NCI-H526 treated with DMSO at 0.1 percent for 48 hours (cell line): ENCODE measurements around the gene RIN3.
"Not testable (repeated sequence)": the region's sequence is repeated elsewhere in the genome, so short reads cannot be mapped to it uniquely, and the experiment has no call there.

Source experiments
- DNase-seq: peaks from one replicate; lab custom pipeline; 2025; lab: John Stamatoyannopoulos, UW

RIN3 gene

DNA sequence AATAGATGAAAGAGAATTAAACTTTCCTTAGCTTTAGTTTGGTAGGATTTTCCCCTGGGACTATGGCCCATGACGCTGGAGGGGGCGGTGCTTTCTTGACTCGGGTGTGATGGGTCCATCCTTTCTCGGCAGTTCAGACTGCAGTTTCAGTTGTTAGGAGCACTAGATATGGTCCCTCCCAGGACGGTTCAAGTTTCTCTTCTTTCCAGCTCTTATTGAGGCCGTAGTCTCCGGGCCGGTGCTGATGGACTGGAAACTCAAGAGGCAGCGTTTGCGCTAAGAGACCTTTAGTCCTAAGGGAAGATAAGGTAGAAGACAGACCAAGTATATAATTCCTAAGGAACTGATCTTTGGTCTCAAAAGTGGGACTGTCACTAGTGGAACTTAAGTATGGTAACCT, 111.2 kb downstream of the RIN3 start:
- no peak for DNase-seq

DNA sequence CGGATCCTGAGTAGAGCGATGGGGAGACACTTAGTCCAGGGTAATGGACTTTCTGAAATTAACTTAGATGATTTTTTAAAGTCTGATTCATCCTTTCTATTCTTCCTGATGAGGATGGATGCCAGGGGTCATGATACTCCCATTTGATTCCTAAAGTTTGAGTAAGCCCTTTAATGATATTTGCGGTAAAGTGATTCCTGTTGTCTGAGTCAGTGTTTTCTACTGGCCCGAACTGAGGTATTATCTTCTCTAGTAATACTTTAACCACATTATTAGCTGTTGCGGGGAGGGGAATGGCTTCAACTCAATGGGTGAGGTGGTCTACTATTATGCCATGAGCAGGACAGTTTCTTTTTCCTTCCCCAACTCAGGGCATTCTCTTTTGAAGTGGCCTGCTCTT, 111.6 kb downstream of the RIN3 start:
- no peak for DNase-seq

- DNase-seq: no peak
These were observed 112.5 kb downstream of the RIN3 start for GRCh38 chr14:92626041-92626440.

GRCh38 chr14:92627707-92628215, 114.2 kb downstream of the RIN3 start:
- no peak for DNase-seq

- no peak for DNase-seq
These were observed 115.1 kb downstream of the RIN3 start for GRCh38 chr14:92628636-92629035.

- DNase-seq: no peak
These were observed 116.8 kb downstream of the RIN3 start for GRCh38 chr14:92630367-92630766.

DNA sequence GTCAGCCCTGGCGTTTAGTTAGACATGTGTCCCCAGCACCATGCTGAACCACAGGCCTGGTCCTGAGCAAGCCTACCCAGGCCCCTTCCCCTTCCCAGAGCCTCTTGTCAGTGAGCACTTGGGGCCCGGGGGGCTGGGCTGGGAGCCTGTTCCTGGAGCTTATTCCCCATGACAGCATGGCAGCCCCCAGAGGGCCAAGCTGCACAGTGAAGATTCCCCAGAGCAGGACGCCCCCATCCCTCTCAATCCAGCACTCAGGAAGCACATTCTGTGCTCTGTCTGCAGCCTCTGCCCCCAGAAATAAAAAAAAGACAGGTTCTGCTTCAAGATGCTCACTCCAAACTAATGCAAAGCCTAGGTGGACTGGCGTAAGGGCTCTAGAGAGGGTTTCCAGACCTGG, 117.5 kb downstream of the RIN3 start:
- DNase-seq: no peak

DNA sequence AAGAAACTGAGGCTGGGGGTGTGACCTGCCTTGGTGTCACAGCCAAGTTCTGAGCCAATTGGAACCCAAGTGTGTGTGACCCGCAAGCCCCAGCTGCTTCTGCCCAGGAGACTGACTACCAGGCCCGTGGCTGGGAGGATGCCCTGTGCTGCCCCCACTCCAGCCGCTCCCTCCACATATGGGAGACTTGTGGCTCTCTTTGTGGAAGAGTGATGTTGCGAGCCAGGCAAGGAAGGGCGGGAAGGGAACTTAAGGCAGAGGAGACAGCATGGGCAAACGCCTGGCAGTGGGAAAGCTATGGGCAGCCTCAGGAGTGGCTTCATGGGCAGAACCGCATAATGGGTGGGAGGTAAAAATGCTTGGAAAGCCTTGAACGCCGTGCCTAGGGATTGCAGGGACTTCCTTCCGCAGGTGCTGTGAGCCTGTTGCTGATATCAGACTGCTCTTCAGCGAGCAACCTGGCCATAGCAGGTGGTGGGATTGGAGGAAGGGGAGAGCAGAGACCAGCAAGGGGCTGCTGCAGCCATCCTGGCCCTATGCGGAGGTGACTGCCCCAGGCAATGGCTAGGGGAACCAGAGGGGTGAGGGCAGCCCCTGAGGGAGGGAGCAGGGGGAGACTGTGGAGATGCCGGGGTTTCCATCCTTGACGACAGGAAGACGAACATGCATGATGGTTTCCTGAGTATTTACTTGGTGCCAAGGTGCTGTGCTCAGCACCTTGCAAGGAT, 119.1 kb downstream of the RIN3 start:
- no peak for DNase-seq

- no peak for DNase-seq
These were observed 119.7 kb downstream of the RIN3 start for GRCh38 chr14:92633274-92633616.

DNA sequence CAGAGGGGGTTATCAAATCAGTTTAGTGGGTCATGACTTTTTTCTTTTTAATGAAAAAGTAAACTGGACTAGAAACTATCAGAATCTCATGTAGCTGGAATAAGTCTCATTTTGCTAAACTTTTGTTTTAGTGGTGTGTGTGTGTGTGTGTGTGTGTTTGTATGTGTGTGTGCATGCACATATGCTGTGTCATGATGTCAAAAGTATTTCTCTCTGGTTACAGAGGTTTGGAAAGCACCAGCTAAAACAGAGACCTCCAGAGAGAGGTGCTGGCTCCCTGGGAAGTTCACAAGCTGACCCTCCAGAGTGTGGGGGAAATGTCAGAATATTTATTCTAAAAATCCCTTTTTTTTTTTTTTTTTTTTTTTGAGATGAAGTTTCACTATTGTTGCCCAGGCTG, 120.1 kb downstream of the RIN3 start:
- no peak for DNase-seq

GRCh38 chr14:92635031-92635430, 121.5 kb downstream of the RIN3 start:
- no peak for DNase-seq

DNA sequence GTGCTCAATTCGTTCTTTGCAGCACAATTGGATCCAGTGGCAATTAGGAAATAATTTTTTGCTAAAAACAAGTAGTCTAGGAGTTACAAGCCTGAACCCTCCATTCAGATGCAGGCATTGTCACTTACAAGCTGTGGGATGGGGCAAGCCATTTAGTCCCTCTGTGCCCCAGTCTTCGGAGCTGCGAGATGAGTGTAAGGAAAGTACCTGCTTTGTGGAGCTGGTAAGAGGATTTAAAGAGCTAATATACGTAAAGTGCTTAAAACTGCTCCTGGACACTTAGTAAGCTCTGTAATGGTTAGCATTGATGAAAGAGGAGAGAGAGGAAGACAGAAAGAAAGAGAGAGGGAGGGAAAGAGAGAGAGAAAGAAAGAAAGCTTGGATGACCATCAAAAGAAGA, 122.3 kb downstream of the RIN3 start:
- DNase-seq: no peak

DNA sequence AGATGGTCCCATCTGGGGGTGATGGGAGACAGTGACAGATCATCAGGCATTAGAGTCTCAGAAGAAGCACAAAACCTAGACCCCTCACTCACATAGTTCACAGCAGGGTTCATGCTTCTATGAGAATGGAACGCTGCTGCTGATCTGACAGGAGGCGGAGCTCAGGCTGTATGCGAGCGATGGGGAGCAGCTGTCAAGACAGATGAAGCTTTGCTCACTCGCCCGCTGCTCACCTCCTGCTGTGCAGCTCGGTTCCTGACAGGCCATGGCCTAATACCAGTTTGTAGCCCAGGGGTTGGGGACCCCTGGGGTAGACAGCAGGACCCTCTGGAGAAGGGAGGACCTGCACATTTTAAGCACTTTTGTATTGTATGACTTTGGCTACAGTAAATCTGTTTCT, 123.6 kb downstream of the RIN3 start:
- DNase-seq: no peak

GRCh38 chr14:92637864-92638263, 124.3 kb downstream of the RIN3 start:
- no peak for DNase-seq

- no peak for DNase-seq
These were observed 124.7 kb downstream of the RIN3 start for GRCh38 chr14:92638266-92638665.

- no peak for DNase-seq
These were observed 125.3 kb downstream of the RIN3 start for GRCh38 chr14:92638904-92639303.

- not testable (repeated sequence) for DNase-seq
These were observed 126.0 kb downstream of the RIN3 start for GRCh38 chr14:92639472-92640117.

DNA sequence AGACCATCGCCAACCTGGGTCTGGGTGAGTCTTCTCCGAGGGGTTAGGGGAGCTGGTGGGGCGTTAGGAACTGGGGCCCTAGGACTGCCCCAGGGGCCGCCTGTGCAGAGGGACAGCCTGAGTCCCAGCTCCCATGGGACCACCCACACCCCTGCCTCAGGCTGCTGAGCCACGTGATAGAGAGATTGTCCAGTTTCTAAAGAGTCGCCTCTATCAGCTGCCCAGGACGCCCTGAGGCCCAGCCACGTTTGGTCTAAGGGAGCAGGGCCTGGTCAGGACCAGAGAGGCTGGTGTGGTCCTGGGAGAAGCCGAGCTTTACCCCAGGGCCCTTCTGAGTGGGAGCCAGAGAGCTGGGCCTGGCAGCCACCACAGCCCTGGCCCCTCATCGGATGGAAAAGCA, 127.7 kb downstream of the RIN3 start:
- no peak for DNase-seq

DNA sequence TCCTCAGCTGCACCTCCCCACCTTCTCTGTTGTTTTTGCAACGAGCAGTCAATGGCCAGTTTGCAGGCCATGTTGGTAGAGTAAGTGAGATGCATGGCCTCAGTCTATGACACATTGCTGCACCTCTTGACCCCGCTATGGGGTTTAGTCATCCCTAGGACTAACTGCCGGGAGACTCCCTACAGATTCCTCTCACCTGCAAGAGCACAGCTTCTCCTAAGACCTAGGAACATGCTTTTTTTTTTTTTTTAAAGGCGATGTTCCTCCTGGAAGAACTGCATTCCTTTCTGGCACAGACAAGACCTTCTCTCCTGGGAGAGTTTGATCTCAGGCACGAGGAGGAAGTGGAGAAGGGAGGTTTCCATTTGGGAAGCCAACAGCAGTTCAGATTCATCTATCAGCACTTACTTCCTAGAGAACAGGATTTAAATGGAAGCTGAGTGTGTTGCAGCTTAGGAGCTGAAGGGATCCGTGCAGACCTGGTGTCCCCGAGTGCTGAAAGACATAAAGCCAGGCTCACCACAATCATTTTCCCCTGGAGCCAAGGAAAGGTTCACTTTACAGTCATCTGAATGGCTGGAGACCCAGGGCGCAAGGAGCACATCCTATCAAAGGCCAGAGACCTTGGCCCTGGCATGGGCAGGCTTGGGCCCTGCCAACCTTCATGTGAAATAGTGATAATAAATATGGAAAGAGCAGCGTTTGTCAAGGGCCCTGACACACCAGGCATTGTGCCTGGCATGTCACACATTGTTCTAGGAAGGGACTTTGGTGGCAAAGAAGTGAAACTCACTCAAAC, 130.8 kb downstream of the RIN3 start:
- DNase-seq: no peak

GRCh38 chr14:92644970-92645515, 131.5 kb downstream of the RIN3 start:
- DNase-seq: no peak

DNA sequence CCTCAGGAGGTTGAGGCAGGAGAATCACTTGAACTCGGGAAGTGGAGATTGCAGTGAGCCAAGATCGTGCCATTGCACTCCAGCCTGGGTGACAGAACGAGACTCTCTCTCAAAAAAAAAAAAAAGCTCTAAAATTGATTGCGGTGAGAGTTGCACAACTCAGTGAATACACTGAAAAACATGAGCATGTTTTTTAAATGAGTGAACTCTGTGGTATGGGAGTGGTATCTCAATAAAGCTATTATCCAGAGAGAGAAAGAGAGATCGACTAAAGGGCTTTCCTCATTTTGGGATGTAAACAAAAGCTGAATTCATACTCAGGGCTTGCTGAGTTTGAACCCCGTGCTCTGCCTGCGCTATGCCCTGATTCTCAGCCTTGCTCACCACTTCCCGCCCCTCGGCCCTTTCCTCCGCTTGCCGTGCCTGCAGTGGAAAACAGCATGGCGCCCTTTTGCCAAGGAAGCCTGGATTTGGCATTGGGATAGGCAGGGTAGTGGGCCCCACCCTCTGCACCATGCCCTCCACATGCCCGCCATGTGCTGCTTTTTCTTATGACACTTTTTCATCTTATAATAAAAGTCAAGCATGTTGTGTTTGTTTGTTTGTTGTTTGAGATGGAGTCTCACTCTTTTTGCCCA, 132.4 kb downstream of the RIN3 start:
- DNase-seq: no peak
